ENCODE data around the gene MRPL23. TPM values are rescaled to one million over a fixed set of nuclear protein-coding genes. Genes with fewer than 3 reads are reported as not detected.
A peak's percentile ranks its signal among the peaks of the same experiment; 100 is the strongest.

MRPL23 gene
- total and polyA plus RNA-seq, 2 experiments from 2014 or later: 54.0 to 54.8 TPM

GRCh38 chr11:1988174-1988573 is 41.0 kb downstream of the MRPL23 start:
- Histone ChIP-seq H3K4me3 (no peak overlapping the region), H3K36me3 (replicated peaks; ENCODE audit: insufficient read depth, low read depth) (no peaks in the 10 kb centered on the region), H3K4me1 (ENCODE audit: insufficient read depth) (no peaks in the 10 kb centered on the region), H3K27ac (no peak overlapping the region), H3K79me2 (no peaks in the 10 kb centered on the region), H3K9me3 (ENCODE audit: low read depth) (no peaks in the 10 kb centered on the region), H3K27me3 (no peaks in the 10 kb centered on the region), H2AFZ (no peak overlapping the region), H3K9me2 (replicated peaks; ENCODE audit: insufficient read depth) (no peaks in the 10 kb centered on the region), H3K4me2 (no peak overlapping the region), H4K20me1 (ENCODE audit: insufficient read depth, poor library complexity, severe bottlenecking) (no peaks in the 10 kb centered on the region)
- no peak for DNase-seq (ENCODE audit: low spot score)
- TF ChIP-seq EZH2 (IDR thresholded peaks at IDR 0.05; ENCODE audit: borderline replicate concordance): no peak
- no peak for TF ChIP-seq CTCF (IDR thresholded peaks at IDR 0.05; ENCODE audit: poor library complexity)
- no peak for TF ChIP-seq EZH2phosphoT487 (IDR thresholded peaks at IDR 0.05; ENCODE audit: low read depth, severe bottlenecking, unreplicated experiment)
- no CpG with 5 or more reads among the region's 11 CpGs for WGBS (ENCODE audit: low lambda C conversion rate, missing lambda C conversion rate)

GRCh38 chr11:1988667-1989317 is 41.7 kb downstream of the MRPL23 start:
- no peak overlapping the region for H2AFZ ChIP-seq
- no peaks in the 10 kb centered on the region for H3K9me3 ChIP-seq (ENCODE audit: low read depth)
- H4K20me1 ChIP-seq (ENCODE audit: insufficient read depth, poor library complexity, severe bottlenecking): no peaks in the 10 kb centered on the region
- H3K9me2 ChIP-seq (replicated peaks; ENCODE audit: insufficient read depth): no peaks in the 10 kb centered on the region
- TF ChIP-seq CTCF (IDR thresholded peaks at IDR 0.05; ENCODE audit: poor library complexity) (no peak), EZH2 (IDR thresholded peaks at IDR 0.05; ENCODE audit: borderline replicate concordance) (no peak)
- peak; percentile 15 for DNase-seq (ENCODE audit: low spot score)
- WGBS (ENCODE audit: low lambda C conversion rate, missing lambda C conversion rate): 28% methylated on average over 2 of the region's 24 CpGs
- no peaks in the 10 kb centered on the region for H3K4me1 ChIP-seq (ENCODE audit: insufficient read depth)
- H3K27me3 ChIP-seq: no peaks in the 10 kb centered on the region
- no peak overlapping the region for H3K4me2 ChIP-seq
- no peaks in the 10 kb centered on the region for H3K79me2 ChIP-seq
- H3K36me3 ChIP-seq (replicated peaks; ENCODE audit: insufficient read depth, low read depth): no peaks in the 10 kb centered on the region
- no peak overlapping the region for H3K4me3 ChIP-seq
- H3K27ac ChIP-seq: peak overlapping the region; percentile 65

DNA sequence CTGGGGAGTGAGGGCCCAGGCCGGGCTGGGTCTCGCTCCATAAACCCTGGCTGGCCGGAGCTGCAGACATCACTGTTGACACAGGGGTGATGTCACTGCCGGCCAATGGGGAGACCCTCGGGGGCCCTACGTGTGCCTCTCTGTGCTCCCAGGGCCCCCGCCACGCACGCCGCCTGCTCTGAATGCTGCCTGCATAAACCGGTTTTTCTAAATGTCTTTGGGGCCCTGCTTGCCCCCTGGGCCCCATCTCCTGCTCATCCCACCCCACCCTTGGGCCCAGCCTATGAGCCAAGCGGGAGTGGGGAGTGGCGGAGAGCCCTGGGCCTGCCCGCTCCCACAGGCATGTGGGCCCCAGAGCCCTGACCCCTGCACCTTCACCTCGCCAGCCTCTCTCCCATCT is 42.8 kb downstream of the MRPL23 start:
- Histone ChIP-seq H3K9me2 (replicated peaks; ENCODE audit: insufficient read depth) (no peaks in the 10 kb centered on the region), H3K79me2 (no peaks in the 10 kb centered on the region), H3K9me3 (ENCODE audit: low read depth) (no peaks in the 10 kb centered on the region), H4K20me1 (ENCODE audit: insufficient read depth, poor library complexity, severe bottlenecking) (no peaks in the 10 kb centered on the region), H3K27me3 (no peaks in the 10 kb centered on the region), H3K27ac (no peak overlapping the region), H2AFZ (no peak overlapping the region), H3K36me3 (replicated peaks; ENCODE audit: insufficient read depth, low read depth) (no peaks in the 10 kb centered on the region), H3K4me2 (no peak overlapping the region), H3K4me1 (ENCODE audit: insufficient read depth) (no peaks in the 10 kb centered on the region), H3K4me3 (no peak overlapping the region)
- WGBS (ENCODE audit: low lambda C conversion rate, missing lambda C conversion rate): no CpG with 5 or more reads among the region's 15 CpGs
- TF ChIP-seq CTCF (IDR thresholded peaks at IDR 0.05; ENCODE audit: poor library complexity) (no peak), EZH2 (IDR thresholded peaks at IDR 0.05; ENCODE audit: borderline replicate concordance) (no peak), EZH2phosphoT487 (IDR thresholded peaks at IDR 0.05; ENCODE audit: low read depth, severe bottlenecking, unreplicated experiment) (no peak)
- DNase-seq (ENCODE audit: low spot score): no peak

All from hepatocyte (in vitro differentiated cells).